Measurements from ENCODE around the gene FGD3.

FGD3 gene

GRCh38 chr9:92971121-92971520, 23.8 kb downstream of the FGD3 start:
- Histone ChIP-seq H3K18ac (ENCODE audit: low read depth in 1 of 2, low read length in 2 of 2) (no peak overlapping the region), H3K79me1 (replicated peaks; ENCODE audit: low read length, poor library complexity, severe bottlenecking) (no peaks in the 10 kb centered on the region), H2BK5ac (ENCODE audit: low read depth, low read length, poor library complexity, severe bottlenecking) (no peak overlapping the region), H3K4ac (ENCODE audit: low read depth in 1 of 2, low read length in 2 of 2) (no peak overlapping the region), H3K9me3 (ENCODE audit: control insufficient read depth, low read length) (no peaks in the 10 kb centered on the region), H3K23ac (ENCODE audit: low read length in 2 of 2) (no peak overlapping the region), H2BK120ac (ENCODE audit: low read depth, low read length) (no peak overlapping the region), H2BK12ac (ENCODE audit: low read length in 2 of 2) (no peak overlapping the region), H3K36me3 (ENCODE audit: control insufficient read depth in 1 of 2, insufficient read depth in 2 of 2, low read depth in 1 of 2, low read length in 2 of 2) (no peaks in the 10 kb centered on the region), H3K4me2 (ENCODE audit: low read length, poor library complexity, severe bottlenecking) (no peak overlapping the region), H2AK5ac (ENCODE audit: low read length, severe bottlenecking) (no peak overlapping the region), H2BK15ac (ENCODE audit: low read depth, poor library complexity, severe bottlenecking) (no peak overlapping the region), H4K91ac (ENCODE audit: low read length) (no peak overlapping the region), H2AFZ (ENCODE audit: low read depth, low read length) (no peak overlapping the region), H3K27me3 (ENCODE audit: control insufficient read depth in 1 of 2, insufficient read depth in 1 of 2, low read length in 2 of 2) (peaks cover 0 to 24% of the 10 kb centered on the region in 2 experiments), H3K4me3 (ENCODE audit: insufficient read depth in 1 of 2, low read depth in 1 of 2, low read length in 2 of 2) (no peak overlapping the region), H3K27ac (ENCODE audit: low read length, poor library complexity, severe bottlenecking) (no peak overlapping the region), H3K4me1 (ENCODE audit: control insufficient read depth, insufficient read depth, low read depth, low read length) (peaks cover 2% of the 10 kb centered on the region), H3K14ac (ENCODE audit: low read length in 2 of 2) (no peak overlapping the region), H3K9ac (ENCODE audit: low read length) (no peak overlapping the region), H4K8ac (ENCODE audit: low read length) (no peak overlapping the region)
- no peak for DNase-seq
- WGBS: 90% methylated on average over 3 of the region's 5 CpGs

- no peak overlapping the region for H3K18ac ChIP-seq (ENCODE audit: low read depth in 1 of 2, low read length in 2 of 2)
- H3K14ac ChIP-seq (ENCODE audit: low read length in 2 of 2): no peak overlapping the region
- DNase-seq: no peak
- no peak overlapping the region for H4K91ac ChIP-seq (ENCODE audit: low read length)
- no peaks in the 10 kb centered on the region for H3K36me3 ChIP-seq (ENCODE audit: control insufficient read depth in 1 of 2, insufficient read depth in 2 of 2, low read depth in 1 of 2, low read length in 2 of 2)
- no peak overlapping the region for H3K23ac ChIP-seq (ENCODE audit: low read length in 2 of 2)
- no peak overlapping the region for H2AK5ac ChIP-seq (ENCODE audit: low read length, severe bottlenecking)
- no peak overlapping the region for H3K27ac ChIP-seq (ENCODE audit: low read length, poor library complexity, severe bottlenecking)
- no peak overlapping the region for H3K4me2 ChIP-seq (ENCODE audit: low read length, poor library complexity, severe bottlenecking)
- peaks cover 0 to 20% of the 10 kb centered on the region in 2 experiments for H3K27me3 ChIP-seq (ENCODE audit: control insufficient read depth in 1 of 2, insufficient read depth in 1 of 2, low read length in 2 of 2)
- no peak overlapping the region for H2BK12ac ChIP-seq (ENCODE audit: low read length in 2 of 2)
- H3K9me3 ChIP-seq (ENCODE audit: control insufficient read depth, low read length): no peaks in the 10 kb centered on the region
- H3K79me1 ChIP-seq (replicated peaks; ENCODE audit: low read length, poor library complexity, severe bottlenecking): no peaks in the 10 kb centered on the region
- no peak overlapping the region for H2BK5ac ChIP-seq (ENCODE audit: low read depth, low read length, poor library complexity, severe bottlenecking)
- no peak overlapping the region for H4K8ac ChIP-seq (ENCODE audit: low read length)
- no peak overlapping the region for H2BK120ac ChIP-seq (ENCODE audit: low read depth, low read length)
- no peak overlapping the region for H3K9ac ChIP-seq (ENCODE audit: low read length)
- no peak overlapping the region for H2AFZ ChIP-seq (ENCODE audit: low read depth, low read length)
- no CpG with 5 or more reads among the region's 1 CpG for WGBS
- peaks cover 2% of the 10 kb centered on the region for H3K4me1 ChIP-seq (ENCODE audit: control insufficient read depth, insufficient read depth, low read depth, low read length)
- H3K4me3 ChIP-seq (ENCODE audit: insufficient read depth in 1 of 2, low read depth in 1 of 2, low read length in 2 of 2): no peak overlapping the region
- no peak overlapping the region for H2BK15ac ChIP-seq (ENCODE audit: low read depth, poor library complexity, severe bottlenecking)
- no peak overlapping the region for H3K4ac ChIP-seq (ENCODE audit: low read depth in 1 of 2, low read length in 2 of 2)
These were observed 24.5 kb downstream of the FGD3 start for GRCh38 chr9:92971776-92972175.

DNA sequence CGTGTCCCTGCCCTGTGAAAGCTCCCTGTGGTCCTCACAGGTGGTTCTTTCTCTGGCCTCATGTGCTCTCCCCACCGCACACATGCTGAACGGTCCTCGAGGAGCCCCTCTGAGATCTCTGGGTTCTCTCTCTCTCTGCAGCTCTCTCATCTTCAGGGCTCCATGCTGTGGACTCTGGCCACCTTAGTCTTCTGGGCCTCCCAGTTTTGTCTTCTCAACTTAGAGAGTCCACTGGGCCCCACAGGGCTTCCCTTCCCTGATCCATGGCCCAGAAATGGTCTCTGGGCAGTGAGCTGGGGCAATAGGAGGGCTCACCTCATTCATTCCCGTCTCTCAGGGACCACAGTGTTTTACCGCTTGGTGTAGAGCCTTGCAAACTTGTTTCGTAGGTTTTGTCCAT, 26.4 kb downstream of the FGD3 start:
- H3K4ac ChIP-seq (ENCODE audit: low read depth in 1 of 2, low read length in 2 of 2): no peak overlapping the region
- no peak overlapping the region for H3K27ac ChIP-seq (ENCODE audit: low read length, poor library complexity, severe bottlenecking)
- H2AK5ac ChIP-seq (ENCODE audit: low read length, severe bottlenecking): no peak overlapping the region
- no peak overlapping the region for H2BK15ac ChIP-seq (ENCODE audit: low read depth, poor library complexity, severe bottlenecking)
- no peak overlapping the region for H3K4me2 ChIP-seq (ENCODE audit: low read length, poor library complexity, severe bottlenecking)
- no peak overlapping the region for H3K23ac ChIP-seq (ENCODE audit: low read length in 2 of 2)
- H2AFZ ChIP-seq (ENCODE audit: low read depth, low read length): no peak overlapping the region
- no peak overlapping the region for H2BK5ac ChIP-seq (ENCODE audit: low read depth, low read length, poor library complexity, severe bottlenecking)
- H3K4me3 ChIP-seq (ENCODE audit: insufficient read depth in 1 of 2, low read depth in 1 of 2, low read length in 2 of 2): no peak overlapping the region
- peaks cover 2% of the 10 kb centered on the region for H3K4me1 ChIP-seq (ENCODE audit: control insufficient read depth, insufficient read depth, low read depth, low read length)
- H4K8ac ChIP-seq (ENCODE audit: low read length): no peak overlapping the region
- no peak for DNase-seq
- WGBS: 81% methylated on average over 6 of the region's 7 CpGs
- no peak overlapping the region for H3K9ac ChIP-seq (ENCODE audit: low read length)
- no peaks in the 10 kb centered on the region for H3K9me3 ChIP-seq (ENCODE audit: control insufficient read depth, low read length)
- H3K27me3 ChIP-seq (ENCODE audit: control insufficient read depth in 1 of 2, insufficient read depth in 1 of 2, low read length in 2 of 2): peaks cover 0 to 22% of the 10 kb centered on the region in 2 experiments
- H3K36me3 ChIP-seq (ENCODE audit: control insufficient read depth in 1 of 2, insufficient read depth in 2 of 2, low read depth in 1 of 2, low read length in 2 of 2): no peaks in the 10 kb centered on the region
- H2BK12ac ChIP-seq (ENCODE audit: low read length in 2 of 2): no peak overlapping the region
- no peak overlapping the region for H3K18ac ChIP-seq (ENCODE audit: low read depth in 1 of 2, low read length in 2 of 2)
- H4K91ac ChIP-seq (ENCODE audit: low read length): no peak overlapping the region
- no peak overlapping the region for H2BK120ac ChIP-seq (ENCODE audit: low read depth, low read length)
- no peak overlapping the region for H3K14ac ChIP-seq (ENCODE audit: low read length in 2 of 2)
- no peaks in the 10 kb centered on the region for H3K79me1 ChIP-seq (replicated peaks; ENCODE audit: low read length, poor library complexity, severe bottlenecking)

DNA sequence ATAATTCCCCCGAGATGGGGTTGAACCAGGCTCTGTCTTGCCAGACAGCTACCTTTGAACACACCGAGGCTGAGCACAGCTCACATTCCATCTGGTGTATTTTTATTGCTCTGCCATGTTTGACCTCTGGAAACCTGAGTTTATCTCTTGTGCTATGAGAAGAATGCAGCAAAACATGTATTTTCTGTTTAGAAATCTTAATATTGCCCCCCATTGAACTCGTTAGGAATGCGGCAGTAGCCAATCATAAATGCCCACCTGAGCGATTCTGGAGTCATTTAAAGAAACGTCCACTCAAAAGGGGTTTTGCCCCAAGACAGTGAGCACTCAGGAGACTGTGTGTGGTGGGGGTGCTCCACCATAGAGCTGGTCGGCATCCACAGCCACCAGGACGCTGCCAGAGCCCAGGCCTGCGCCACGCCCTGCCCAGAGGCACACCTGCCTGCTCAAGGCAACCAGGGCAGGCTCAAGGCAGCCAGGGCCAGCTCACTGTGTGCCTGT, 26.9 kb downstream of the FGD3 start:
- no peaks in the 10 kb centered on the region for H3K79me1 ChIP-seq (replicated peaks; ENCODE audit: low read length, poor library complexity, severe bottlenecking)
- H3K9me3 ChIP-seq (ENCODE audit: control insufficient read depth, low read length): no peaks in the 10 kb centered on the region
- no peak overlapping the region for H2AFZ ChIP-seq (ENCODE audit: low read depth, low read length)
- H3K4me3 ChIP-seq (ENCODE audit: insufficient read depth in 1 of 2, low read depth in 1 of 2, low read length in 2 of 2): no peak overlapping the region
- no peak overlapping the region for H3K23ac ChIP-seq (ENCODE audit: low read length in 2 of 2)
- H3K18ac ChIP-seq (ENCODE audit: low read depth in 1 of 2, low read length in 2 of 2): no peak overlapping the region
- no peak overlapping the region for H4K8ac ChIP-seq (ENCODE audit: low read length)
- no peak overlapping the region for H2BK12ac ChIP-seq (ENCODE audit: low read length in 2 of 2)
- H2BK5ac ChIP-seq (ENCODE audit: low read depth, low read length, poor library complexity, severe bottlenecking): no peak overlapping the region
- H3K27ac ChIP-seq (ENCODE audit: low read length, poor library complexity, severe bottlenecking): no peak overlapping the region
- H3K4me1 ChIP-seq (ENCODE audit: control insufficient read depth, insufficient read depth, low read depth, low read length): peaks cover 2% of the 10 kb centered on the region
- H3K14ac ChIP-seq (ENCODE audit: low read length in 2 of 2): peak overlapping the region in 1 of 2 experiments; percentile 9
- no peak overlapping the region for H3K4me2 ChIP-seq (ENCODE audit: low read length, poor library complexity, severe bottlenecking)
- no peak overlapping the region for H3K9ac ChIP-seq (ENCODE audit: low read length)
- H2BK15ac ChIP-seq (ENCODE audit: low read depth, poor library complexity, severe bottlenecking): no peak overlapping the region
- H3K36me3 ChIP-seq (ENCODE audit: control insufficient read depth in 1 of 2, insufficient read depth in 2 of 2, low read depth in 1 of 2, low read length in 2 of 2): no peaks in the 10 kb centered on the region
- peak overlapping the region; percentile 25 for H4K91ac ChIP-seq (ENCODE audit: low read length)
- peaks cover 0 to 22% of the 10 kb centered on the region in 2 experiments for H3K27me3 ChIP-seq (ENCODE audit: control insufficient read depth in 1 of 2, insufficient read depth in 1 of 2, low read length in 2 of 2)
- no peak overlapping the region for H2BK120ac ChIP-seq (ENCODE audit: low read depth, low read length)
- no peak overlapping the region for H2AK5ac ChIP-seq (ENCODE audit: low read length, severe bottlenecking)
- no peak overlapping the region for H3K4ac ChIP-seq (ENCODE audit: low read depth in 1 of 2, low read length in 2 of 2)
- DNase-seq: no peak
- WGBS: 82% methylated on average over 10 of the region's 10 CpGs
